NCI-H187 (cell line): ENCODE data around the gene STAG1.
"Not testable (repeated sequence)": the region's sequence is repeated elsewhere in the genome, so short reads cannot be mapped to it uniquely, and the experiment has no call there.

Experiments used
- DNase-seq, 2 experiments: peaks; one replicate each; lab custom pipeline; 2025; lab: John Stamatoyannopoulos, UW

Gene STAG1

DNA sequence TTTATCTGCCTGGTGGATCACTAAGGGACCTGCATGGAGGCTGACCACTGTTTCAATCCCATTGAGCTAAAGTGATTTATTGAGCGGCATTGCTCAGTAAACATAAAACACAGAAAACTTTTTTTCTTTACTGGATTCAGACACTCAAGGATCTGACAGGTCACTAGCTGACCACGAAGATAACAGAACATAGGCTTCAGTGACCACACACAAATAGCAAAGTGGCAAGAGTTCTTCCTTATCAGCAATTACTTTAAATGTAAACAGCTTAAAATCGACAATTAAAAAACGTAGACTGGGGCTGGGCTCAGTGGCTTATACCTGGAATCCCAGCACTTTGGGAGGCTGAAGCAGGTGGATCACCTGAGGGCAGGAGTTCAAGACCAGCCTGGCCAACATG lies 48.7 kb downstream of the STAG1 start:
- no peak for DNase-seq

DNA sequence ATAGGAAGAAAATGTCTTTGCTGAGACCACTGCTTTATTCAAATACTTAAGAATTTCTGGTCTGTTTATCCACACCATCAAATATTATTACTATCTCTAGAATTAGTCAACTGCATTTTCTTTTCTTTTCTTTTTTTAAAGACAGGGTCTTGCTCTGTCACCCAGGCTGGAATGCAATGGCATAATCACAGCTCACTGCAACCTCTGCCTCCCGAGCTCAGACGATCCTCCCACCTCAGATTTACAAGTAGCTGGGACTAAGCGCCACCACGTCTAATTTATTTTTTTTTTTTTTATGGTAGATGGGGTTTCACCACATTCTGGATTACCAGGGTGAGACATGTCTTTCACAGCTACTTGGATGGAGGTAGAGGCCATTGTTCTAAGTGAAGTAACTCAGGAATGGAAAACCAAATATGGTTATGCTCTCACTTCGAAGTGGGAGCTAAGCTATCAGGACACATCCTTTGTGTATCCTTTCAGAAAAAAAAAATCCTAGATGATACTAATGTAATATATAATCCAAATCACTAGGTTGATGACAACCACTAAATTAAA lies 52.8 kb downstream of the STAG1 start:
- no peak for DNase-seq

DNA sequence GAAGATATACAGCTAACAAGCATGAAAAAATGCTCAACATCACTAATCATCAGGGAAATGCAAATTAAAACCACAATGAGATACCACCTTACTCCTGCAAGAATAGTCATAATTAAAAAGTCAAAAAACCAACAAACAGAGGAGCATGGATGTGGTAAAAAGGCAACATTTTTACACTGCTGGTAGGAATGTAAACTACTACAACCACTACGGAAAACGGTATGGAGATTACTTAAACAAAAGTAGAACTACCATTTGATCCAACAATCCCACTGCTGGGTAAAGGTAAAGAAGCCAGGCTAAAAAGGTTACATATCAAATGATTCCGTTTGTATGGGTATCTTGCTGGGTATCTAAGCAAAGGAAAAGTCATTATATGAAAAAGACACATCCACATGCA lies 53.8 kb downstream of the STAG1 start:
- DNase-seq = no peak

- no peak for DNase-seq
Observed at GRCh38 chr3:136696797-136697196, 55.4 kb downstream of the STAG1 start.

DNA sequence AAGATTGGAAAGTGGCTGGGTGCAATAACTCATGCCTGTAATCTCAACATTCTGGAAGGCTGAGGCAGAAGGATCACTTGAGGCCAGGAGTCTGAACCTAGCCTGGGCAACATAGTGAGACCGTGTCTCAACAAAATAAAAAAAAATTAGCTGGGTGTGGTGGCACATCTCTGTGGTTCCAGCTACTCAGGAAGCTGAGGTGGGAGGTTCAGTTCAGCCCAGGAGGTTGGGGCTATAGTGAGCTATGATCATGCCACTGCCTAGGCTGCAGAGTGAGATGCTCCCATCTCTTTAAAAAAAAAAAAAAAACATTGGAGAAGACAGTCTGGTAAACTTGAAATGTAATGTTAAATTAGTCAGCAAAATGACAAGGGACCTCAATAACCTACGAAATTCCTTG lies 57.9 kb downstream of the STAG1 start:
- no peak for DNase-seq

DNA sequence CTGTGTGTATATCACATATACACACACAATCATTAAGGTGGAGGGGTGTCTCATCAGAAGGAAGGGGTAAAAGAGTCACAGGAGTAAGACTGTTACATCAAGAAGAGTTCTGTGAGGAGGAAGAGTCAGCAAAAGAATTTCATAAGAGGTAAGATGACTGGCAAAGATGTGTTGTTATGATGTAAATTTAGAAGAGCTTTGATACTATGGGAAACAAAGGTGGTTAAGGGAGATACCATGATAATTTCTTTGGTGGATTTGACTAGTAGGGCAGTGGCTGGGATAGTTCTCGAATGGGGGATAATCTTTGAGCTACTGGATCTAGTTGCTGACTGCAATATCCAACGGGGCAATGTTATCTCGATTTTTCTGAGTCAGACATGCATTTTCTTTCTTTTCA lies 61.6 kb downstream of the STAG1 start:
- no peak for DNase-seq

GRCh38 chr3:136685882-136686281 lies 66.3 kb downstream of the STAG1 start:
- DNase-seq = no peak

DNA sequence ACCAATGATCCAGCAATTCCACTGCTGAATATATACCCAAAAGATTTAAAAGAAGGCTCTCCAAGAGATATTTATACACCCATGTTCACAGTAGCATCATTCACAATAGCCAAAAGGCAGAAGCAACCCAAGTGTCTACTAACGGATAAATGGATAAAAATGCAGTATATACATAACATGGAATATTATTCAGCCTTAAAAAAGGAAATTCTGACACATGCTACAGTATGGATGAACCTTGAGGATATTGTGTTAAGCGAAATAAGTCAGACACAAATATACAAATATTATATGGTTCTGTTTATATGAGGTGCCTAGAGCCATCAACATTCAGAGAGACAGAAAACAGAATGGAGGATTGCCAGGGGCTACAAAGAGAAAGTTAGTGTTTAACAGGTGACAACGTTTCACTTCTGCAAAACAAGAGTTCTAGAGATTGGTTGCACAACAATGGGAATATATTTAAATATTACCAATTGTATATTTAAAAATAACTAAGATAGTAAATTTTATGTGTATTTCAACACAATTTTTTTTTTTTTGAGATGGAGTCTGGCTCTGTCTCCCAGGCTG lies 69.4 kb downstream of the STAG1 start:
- DNase-seq = no peak

- DNase-seq = no peak
Observed at GRCh38 chr3:136678981-136679380, 73.2 kb downstream of the STAG1 start.

DNA sequence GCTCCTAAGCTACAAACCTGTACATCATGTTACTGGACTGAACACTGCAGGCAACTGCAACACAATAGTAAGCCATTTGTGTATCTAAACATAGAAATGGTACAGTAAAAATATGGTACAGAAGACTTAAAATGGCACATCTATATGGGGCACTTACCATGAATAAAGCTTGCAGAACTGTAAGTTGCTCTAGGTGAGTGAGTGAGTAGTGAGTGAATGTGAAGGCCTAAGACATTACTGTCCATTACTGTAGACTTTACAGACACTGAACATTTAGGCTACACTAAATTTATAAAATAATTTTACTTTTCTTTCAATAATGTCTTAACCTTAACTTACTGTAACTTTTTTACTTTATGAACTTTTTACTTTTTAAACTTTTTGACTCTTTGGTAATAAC lies 76.2 kb downstream of the STAG1 start:
- no peak for DNase-seq

DNA sequence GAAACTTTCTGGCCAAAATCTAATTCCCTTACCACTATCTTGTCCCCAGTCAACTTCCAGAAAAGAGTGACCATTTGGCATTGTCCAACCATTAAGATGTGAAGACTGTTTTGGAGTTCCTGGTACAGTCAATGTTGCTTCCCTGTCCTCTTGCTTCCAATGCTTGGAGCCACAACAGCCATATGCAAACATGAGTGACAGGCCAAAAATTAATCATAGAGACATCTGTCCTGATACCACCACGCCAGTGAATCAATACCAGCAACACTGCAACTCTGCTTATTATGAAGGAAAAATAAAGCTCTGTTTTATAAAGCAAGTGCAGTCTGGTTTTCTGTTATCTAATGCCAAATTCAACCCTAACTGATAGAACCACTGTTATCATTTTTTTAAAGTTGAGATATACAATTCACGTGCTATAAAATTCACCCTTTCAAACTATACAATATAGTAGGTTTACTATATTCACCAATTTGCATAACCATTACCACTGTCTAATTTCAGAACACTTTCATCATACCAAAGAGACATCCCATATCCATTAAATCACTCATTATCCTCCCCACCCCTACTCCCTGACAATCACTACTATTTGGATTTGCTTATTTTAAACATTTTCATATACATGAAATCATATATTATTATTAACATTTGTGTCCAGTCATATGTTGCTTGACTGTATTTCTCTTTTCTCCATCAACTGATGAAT lies 76.9 kb downstream of the STAG1 start:
- no peak for DNase-seq

DNA sequence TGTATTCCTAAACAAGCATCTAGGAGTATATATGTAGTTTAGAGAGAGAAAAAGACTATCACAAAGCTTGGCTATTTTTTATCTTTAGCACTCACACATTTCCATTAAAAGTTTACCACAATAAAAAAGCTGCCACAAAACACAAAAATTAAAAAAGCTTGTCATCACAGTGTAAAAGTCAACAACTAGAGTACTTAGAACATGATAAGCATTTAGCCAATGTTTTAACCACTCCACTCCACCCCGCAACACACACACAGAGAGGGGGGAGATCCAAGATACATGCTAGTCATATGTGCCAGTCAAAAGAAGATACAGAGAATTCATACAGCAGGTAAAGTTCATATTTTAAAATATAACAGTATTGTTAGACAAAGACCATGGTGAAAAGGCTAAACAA lies 79.7 kb downstream of the STAG1 start:
- DNase-seq = no peak

DNA sequence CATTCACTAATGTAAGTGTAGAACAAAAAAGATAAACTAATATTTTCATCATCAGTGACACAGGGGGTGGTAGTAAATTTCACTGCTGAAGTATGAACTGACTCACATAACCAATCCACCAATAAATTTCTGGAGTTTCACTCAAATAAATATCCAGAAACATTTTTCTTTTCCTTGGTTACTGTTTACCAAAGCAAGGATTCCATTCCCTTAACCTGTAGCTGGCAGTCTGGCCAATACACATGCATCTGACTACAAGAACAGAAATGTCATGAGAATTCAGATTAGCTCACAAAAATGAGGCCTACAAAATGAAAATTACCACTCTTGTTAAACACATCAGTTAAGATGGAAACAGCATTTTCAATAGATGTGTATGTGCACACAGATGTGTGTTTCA lies 80.3 kb downstream of the STAG1 start:
- DNase-seq = no peak

GRCh38 chr3:136670166-136670565 lies 82.0 kb downstream of the STAG1 start:
- no peak for DNase-seq

GRCh38 chr3:136667081-136667480 lies 85.1 kb downstream of the STAG1 start:
- DNase-seq = no peak

DNA sequence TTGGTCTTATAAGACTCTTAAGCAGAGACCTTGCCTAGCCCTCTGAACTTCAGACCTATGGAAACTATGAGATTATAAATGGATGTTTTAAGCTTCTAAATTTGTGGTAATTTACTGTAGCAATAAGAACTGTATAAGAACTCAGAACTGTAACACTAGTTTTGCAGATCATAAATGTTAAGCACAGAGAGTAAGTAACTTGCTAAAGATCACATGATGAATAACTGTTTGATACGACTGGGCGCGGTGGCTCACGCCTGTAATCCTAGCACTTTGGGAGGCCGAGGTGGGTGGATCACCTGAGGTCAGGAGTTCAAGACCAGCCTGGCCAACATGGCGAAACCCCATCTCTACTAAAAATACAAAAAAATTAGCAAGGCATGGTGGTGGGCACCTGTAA lies 85.9 kb downstream of the STAG1 start:
- not testable (repeated sequence) for DNase-seq

DNA sequence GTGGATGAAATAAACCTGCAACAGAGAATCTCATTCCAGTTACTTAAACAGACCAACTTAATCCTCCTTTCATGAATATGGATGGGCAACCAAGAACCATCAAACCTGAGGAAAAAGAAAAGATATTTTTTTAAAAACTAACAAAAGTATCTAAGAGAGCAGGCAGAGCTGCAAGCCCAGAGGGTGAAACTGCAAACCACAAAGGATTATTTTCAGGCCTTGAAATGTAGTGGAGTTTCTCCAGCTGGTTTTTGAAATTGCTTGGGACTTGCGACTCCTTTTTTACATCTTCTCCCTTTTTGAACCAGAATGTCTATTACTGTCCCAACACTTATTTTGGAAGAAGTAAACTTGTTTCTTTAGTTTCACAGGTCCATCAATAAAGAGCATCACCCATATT lies 87.4 kb downstream of the STAG1 start:
- no peak for DNase-seq

DNA sequence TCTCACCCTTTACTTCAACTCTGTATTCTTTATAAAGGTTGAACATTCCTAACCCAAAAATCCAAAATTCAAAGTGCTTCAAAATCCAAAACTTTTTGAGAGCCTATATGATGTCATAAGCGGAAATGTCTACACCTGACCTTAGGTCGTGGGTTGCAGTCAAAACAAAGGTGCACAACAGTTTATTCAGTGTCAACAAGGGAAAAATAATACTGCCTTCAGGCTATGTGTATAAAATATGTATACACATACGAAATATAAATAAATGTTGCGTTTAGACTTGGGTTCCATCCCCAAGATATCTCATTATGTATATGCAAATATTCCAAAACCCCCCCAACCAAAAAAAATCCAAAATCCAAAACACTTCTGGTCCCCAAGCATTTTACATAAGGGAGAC lies 90.9 kb downstream of the STAG1 start:
- no peak for DNase-seq

DNA sequence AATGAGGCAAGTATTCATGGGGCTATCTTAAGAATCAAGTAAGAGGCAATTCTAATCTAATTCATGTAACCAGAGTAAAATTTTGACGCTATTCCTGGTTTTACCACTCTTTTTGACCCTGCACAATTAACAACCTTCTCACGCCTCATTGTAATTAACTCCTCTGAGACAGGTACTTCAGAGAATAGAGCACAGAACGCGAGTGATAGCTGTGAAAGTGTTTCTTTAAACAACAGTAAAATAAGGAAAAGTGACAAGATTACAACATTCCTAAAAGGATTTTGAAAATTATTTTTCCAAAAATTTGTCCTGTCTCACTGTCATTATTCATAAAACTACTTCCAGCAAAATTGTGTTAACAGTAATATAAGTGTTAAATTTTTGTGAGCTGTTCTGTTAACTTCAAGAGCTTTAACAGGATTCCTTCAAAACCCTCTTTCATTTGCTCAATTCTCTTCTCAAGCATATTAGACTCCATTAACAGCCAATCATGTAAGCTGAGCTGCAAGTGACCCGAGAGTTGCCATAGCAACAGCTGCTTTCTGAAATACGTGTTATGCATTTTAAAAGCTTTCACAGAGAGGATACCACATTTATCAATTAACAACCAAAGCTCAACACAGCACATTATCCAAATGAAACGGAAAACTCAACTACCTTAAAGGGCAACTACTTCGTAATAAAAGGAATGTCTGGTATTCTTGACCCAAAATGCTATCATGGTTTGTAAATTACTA lies 93.1 kb downstream of the STAG1 start:
- DNase-seq = no peak

DNA sequence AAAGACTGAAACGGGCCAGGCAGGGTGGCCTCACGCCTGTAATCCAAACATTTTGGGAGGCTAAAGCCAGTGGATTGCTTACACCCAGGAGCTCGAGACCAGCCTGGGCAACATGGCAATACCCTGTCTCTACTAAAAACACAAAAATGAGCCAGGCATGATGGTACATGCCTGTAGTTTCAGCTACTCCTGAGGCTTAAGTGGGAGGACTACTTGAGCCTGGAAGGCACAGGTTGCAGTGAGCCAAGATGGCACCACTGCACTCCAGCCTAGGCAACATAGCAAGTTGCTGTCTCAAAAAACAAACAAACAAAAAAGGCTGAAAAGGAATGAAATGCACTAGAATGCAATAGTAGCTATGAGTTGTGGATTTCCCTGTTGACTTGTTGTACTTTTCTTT lies 94.7 kb downstream of the STAG1 start:
- no peak for DNase-seq

GRCh38 chr3:136653628-136654027 lies 98.5 kb downstream of the STAG1 start:
- DNase-seq = no peak

DNA sequence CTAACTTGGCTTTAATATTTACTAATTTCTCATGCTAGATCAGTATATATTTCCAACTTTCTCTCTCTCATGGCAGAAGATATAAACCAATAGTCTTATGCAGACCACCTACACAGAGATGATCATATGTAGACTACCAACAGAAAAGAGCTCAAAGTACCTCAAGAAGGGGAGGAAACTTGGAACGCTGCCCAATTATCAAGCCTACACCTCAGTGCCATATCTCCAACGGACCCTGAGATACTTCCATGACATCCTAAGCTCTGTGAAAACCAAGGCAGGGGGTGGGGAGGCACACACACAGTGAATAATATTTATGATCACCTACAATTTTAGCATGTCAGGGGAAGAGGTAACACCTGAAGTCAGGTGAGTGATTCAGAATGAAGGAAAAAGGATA lies 100.6 kb downstream of the STAG1 start:
- DNase-seq = no peak

DNA sequence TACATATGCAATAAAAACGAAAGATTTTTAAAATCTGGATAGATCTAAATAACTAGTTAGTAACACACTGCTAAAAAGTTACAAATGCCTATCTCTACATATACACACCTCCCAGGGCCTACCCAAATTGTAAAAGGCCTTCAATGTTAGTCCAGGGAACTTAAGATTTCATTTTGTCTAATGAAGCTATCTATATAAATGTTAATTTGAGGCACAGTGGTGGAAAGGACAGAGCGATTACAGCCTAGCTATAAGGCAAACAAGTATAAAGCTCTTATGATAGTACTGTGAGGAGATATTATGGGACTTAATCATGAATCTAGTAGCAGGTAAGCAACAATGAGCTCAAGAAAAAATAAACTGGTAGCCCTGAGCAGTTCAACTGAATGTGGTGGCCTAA lies 101.7 kb downstream of the STAG1 start:
- DNase-seq = no peak
